HG03108 (cell line): ENCODE data around the gene ZC3H13.

Experiments used
- ATAC-seq: cut with Tn5 transposase; IDR thresholded peaks from one replicate; pipeline ENCODE4 v1.9.1; 2021; ENCODE audit warnings: moderate library complexity; ENCODE audit not compliant: unreplicated experiment

ZC3H13 gene

DNA sequence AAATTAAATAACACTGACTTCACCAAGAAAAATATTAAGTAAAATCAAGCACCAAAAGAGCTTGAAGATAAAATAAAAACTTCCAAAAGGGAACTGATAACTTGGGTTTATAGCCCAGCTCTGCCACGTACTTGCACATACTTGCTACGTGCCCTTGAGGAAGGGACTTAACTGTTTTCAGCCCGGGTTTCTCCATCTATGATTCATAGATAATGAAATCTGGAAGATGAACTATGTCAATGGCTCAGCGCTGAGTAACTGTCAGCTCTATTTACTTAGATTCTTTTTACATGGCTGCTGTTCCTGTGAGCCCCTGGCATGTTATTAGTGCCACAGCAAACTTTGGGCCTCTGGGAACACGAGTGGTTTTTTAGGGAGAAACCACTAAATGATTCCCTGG is 9.6 kb upstream of the ZC3H13 start:
- ATAC-seq = no peak

DNA sequence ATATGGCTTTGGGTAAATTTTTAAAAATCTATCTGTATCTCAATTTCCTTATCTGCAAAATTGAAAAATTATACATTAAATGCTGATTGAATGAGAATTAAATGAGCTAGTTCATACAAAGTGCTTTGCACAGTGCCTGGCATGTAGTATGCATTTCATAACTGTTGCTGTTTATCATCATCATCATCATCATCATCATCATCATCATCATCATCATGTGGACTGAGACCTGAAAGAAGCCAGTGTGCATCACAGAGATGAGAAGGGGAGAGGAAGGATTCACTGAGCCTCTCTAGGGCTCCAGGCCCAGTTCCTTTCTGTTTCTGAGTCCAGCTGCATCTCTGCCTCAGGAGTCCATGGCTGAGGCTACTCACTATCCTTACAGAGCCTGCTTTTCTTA is 6.9 kb upstream of the ZC3H13 start:
- ATAC-seq = no peak

DNA sequence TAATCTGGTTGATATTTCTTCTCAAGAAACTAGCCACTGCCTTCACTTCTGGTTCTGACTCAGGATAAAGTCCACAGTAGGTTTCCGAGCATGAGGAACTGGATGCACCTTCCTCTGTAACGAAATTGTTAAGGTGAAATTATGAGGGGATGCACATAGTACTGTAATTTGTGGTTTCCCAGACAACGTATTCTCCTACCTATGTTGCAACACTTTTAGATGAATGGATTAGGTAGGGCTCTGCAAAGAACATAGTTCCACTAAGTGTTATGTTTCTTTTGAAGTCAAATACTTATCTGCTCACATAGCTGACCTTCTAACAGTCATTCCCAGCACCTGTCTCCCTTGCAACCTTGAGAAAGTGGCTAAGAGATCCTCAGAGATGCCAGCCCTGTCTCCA is 5.7 kb upstream of the ZC3H13 start:
- no peak for ATAC-seq

DNA sequence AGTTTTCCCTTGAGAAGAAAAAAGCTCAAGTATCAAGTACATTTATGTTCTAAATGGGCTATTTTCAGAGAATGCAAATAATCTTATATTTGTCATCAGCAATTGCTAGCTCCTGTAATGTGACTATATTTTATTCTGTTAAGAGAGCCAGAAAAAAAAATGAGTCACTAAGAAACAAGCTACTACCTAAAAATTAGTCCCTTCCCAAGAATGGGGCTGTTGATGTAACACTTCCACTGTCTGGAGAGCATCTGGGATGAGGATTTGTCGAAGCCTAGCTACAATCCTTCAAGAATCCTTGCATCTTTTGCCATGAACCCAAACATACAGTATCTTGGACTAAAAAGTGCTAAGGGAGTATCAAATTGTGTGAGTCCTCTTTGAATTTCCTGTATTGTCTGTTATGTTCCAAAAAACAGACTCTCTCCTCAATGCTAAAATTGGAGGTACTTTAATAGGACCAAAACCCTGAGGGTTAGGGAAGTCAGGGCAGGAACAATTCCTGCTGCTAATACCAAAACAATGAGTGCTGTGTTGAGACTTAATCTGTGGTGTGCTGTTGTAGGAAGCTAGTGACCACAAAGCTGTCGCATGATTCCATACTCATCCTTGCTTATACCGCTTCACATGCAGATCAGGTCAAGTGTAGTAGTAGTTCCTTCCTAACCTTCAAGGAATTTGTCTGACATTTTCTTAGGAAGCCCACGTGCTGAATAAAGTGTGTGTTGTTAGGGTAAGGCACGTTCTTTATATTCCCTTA is 4.9 kb upstream of the ZC3H13 start:
- no peak for ATAC-seq

DNA sequence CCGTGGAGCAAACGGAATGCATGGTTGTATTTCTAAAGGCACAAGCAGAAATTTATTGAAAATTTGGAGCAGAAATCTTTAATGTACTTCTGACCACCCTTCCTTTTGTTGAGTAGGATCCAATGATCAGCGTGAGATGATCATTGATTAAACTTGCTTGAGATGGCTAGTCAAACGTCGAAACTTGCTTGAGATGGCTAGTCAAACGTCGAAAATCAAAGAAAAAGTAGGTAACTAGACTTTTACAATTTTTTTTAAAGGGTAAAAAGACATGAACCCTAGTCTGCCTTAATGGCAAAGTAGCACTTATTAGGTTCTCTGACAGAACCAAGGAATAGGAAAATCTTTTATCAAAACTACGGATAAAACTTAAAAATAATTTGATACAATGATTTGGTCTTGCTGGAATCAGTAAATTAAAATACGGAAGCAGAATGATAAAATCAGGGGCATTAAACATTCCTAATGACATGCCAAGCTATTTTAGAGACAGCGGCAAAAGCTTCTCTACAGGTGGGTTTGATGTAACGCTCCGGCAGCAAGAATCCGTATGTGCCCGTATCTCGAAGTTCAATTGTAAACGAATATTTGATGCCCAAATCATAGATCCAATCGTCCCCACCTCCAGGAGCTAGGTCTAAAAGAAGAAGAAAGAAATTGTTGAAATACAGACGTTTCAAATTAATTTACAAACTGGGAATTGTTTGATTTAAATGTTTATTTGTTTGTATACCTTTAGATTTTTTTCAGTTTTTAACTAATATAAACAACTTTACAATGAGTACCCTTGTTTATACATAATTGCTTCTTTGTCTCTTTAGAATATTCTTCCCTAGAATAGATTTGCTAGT is 841 bp upstream of the ZC3H13 start:
- no peak for ATAC-seq

DNA sequence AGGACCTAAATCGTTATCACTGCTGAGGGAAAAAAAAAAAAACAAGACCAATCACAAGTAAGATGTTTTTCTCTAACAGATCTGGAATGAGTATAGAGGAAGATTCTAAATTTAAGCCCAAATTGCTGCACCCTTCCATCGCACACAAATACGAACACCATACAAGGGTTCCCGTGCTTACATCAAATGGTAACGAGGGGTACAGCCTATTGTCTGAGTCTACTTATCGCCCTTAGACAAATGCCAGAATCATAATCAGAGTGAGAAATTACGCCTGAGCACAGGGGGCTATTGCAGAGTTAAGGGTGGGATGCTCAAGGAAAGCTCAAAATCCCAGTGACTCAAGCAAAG is 603 bp downstream of the ZC3H13 start:
- peak; percentile 5 for ATAC-seq

DNA sequence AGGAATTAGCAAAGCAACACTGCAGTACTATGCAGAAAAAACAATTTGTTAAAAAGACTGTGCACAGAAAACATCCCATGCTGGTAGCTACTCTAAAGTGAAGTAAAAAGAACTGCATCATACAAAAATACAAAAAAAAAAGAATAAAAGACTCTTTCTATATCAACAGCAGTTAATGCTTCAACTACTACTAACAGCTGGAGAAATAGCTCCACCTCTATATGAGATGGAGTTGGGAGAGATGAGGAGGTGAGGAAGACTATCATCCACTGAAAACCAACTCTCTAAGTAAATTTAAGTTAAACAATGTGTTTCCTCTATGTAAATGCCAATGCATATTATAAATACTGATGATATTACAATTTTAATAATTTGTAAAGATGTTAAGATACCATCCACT is 1.8 kb downstream of the ZC3H13 start:
- ATAC-seq = no peak

DNA sequence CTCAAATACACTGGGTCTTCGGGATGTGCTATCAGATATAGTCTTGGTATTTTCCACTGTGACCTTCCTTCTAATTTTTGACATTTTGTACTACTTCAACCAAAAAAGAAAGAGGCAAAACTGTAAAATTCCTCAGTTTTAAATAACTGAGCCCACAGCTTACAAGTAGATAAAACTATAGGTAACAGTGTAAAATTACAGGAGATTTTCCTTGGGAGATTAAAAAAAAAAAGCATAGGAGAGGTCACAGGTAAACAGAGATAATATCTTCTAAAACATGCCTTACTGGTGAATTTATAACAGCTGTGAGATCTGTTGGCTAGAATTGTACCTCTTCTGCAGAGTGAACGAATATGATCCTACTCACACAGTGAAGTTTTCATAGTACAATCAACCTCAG is 7.1 kb downstream of the ZC3H13 start:
- ATAC-seq = no peak

DNA sequence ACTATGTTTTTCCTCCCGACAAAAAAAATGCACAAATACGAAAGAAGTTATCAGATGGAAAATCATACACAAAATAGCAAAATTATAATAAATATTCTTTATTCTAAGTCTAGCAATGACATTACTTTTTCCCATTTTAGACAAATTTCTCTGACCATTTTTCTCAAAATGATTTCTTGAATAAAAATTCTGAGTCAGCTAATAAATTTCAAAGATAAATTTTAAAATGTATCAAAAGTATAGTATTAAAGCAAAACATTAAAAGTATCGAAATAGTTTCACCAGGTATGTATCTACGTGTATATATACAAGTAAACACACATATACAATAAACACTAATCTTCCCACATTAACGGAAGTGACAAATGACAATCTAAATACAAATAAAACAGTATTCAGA is 8.9 kb downstream of the ZC3H13 start:
- no peak for ATAC-seq

DNA sequence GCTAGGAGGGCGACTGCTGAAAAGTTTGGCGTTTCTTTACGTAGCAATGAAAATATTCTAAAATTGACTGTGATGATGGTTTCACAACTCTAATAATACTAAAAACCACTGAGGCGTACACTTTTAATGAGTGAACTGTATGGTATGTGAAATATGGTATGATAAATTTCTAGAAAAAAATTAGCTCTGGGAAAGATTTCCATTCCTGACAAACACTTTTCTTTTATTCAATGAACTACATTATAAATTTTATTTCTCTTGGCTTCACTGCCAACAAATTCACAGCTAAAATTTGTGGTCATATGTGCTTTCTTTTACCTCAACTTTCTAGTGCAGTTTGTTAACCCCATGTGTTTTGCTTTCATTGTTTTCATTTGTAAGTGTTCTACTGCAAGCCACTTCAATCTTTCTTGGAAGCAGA is 11.1 kb downstream of the ZC3H13 start:
- ATAC-seq = no peak

DNA sequence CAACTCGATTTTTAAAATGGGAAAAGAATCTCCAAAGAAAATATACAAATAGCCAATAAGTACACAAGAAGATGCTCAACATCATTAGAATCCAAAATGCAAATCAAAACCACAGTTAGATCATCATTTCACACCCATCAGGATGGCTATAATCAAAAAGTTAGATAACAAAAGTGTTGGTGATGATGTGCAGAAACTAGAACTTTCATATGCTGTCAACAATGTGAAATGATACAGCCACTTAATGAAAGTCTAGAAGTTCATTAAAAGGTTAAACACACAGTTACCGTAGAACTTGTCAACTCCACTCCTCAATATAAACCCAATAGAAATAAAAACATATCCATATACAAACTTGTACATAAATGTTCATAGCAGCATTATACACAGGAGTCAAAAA is 11.8 kb downstream of the ZC3H13 start:
- no peak for ATAC-seq

DNA sequence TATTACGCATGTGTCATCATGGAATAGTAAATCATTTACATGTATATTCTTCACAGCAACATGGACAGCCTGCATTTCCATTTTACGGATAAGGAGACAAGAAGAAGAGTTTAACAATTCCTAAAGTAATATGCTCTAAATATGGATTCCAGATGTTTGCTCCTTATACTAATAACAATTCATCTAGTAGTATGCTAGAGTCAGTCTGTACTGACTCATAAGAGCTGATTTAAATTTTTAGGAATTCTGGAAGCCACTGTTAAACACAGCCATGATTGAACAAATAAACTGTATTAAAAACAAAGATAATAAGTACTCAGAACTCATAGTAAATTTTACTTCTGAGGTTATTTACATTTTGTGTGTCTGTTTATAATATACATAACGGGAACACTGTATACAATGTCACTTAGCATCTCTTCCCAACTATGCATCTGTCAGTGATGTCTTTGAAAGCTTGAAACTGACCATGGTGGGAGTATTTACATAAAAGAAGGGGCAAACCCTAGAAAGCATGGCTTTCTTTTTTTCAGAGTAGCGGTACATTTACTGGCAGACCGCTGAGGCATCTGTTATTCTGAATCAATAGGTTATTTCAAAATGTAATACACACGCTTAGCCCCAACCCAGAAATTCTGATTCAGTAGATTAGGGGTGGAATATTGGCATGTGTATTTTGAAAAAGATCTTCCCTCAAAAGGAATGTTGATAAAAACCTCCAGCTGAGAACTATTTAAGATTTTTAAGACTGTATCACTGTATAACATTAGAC is 12.9 kb downstream of the ZC3H13 start:
- no peak for ATAC-seq

DNA sequence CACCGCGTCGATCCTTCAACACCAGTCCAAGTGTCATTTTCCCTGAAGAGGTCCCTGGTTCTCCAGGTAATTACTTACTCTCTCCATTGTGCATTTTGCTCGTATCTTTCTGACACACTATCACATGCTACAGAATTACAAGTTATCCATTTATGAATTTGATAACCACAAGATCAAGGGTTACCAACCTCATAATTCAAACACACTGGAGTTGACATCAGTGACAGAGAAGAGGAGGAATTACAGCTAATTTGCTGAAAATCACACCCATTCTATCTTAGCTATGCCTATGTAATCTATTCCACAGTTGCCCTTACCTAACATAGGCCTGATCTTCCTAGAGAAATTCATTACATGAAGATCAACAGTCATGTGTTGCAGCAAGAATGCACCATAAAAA is 14.2 kb downstream of the ZC3H13 start:
- ATAC-seq = no peak

DNA sequence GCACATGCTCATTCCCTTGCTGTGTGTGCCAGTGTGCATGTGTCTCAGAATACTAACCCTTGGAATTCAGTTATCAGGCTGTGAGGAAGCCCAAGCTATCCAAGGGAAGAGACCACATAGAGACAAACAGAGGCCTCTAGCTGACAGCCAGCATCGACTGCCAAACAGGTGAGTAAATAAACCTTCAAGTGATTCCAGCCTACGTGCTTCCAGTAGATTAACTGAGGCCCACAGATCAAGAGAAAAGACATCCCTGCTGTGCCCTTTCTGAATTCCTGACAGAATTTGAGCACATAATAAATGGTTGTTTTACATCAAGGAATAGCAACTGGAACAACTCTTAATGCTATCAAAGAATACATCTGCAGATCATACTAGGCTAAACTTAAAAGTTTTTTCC is 17.5 kb downstream of the ZC3H13 start:
- ATAC-seq = no peak

DNA sequence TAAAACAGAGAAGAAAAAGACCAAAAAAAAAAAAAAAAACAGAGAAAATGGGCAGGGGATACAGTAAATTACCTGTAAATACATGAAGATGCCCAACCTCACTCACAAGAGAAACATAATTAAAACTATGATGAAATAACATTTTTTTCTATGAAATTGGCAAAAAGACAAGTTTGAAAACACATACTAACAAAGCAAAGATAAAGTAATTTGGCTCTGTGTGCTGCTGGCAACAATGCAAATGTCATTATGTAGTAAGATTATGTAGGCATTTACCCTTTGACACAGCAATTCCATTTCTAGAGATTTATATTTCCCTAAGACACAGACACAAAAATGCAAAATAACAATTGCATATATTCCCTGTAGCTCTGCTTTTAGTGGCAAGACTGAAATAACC is 20.2 kb downstream of the ZC3H13 start:
- ATAC-seq = no peak

DNA sequence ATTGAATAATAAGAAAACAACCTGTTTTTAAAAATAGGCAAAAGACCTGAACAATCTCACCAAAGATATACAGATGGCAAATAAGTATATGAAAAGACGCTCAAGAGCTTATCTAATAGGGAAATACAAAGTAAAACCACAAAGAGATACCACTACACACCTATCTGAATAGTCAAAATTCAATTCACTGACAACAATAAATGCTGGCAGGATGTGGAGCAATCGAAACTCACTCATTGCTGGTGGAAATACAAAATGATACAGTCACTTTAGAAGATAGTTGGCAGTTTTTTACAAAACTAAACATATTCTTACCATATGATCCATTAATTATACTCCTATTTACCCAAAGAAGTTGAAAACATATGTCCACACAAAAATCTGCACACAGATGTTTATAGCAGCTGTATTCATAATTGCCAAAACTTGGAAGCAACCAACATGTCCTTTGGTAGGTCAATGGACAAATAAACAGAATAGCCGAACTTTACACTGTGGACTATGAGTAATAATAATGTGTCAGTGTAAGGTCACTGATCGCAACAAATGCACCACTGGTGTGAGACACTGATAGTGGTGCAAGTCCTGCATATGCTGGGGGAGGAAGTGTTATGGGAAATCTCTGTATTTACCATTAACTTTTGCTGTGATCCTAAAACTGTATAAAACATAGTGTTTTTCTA is 20.8 kb downstream of the ZC3H13 start:
- ATAC-seq = no peak

DNA sequence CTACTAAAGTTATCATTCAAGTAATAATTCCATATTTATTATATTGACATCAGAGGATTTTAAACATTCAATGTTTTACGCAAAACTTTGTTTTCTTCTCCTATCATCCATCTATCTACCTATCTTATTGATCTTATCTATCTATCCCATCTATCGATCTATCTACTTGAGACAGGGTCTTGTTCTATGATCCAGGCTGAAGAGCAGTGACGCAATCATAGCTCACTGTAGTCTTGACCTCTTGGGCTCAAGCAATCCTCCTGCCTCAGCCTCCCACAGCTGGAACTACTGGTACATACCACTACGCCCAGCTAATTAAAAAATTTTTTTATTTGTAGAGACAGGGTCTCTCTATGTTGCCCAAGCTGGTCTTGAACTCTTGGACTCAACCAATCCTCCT is 27.4 kb downstream of the ZC3H13 start:
- no peak for ATAC-seq

DNA sequence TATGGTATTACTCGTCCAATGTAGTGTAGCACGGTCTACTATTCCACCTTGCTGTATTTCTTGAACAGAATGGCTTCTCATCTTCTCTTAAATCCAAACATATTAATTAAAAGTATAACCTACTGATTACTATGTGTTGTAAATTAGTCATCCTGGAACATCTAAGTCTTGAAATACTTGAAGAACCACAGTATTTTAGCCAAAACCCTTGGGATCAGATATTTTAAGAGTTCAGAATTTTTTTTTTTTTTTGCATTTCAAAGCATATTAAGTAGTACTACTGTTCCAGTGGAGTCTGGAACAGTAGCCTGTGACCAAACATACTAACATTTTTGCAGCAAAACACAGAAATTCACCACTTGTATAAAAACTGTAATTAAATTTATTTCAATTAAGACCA is 30.1 kb downstream of the ZC3H13 start:
- no peak for ATAC-seq

DNA sequence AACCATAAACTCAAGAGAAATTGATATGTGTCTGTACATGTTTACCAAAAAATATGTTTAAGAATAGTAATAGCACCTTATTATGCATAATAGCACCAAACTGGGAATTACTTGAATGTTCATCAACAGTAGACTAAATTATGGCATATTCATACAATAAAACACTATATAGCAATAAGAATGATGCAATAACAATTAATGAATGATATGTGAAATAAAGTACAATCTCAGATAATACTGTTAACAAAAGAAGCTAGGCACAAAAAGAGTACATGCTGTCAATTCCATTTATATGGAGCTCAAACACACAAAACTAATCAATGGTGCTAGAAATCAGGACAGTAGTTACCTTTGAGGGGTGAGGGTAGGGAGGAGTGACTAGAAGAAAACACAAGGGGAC is 36.3 kb downstream of the ZC3H13 start:
- no peak for ATAC-seq

DNA sequence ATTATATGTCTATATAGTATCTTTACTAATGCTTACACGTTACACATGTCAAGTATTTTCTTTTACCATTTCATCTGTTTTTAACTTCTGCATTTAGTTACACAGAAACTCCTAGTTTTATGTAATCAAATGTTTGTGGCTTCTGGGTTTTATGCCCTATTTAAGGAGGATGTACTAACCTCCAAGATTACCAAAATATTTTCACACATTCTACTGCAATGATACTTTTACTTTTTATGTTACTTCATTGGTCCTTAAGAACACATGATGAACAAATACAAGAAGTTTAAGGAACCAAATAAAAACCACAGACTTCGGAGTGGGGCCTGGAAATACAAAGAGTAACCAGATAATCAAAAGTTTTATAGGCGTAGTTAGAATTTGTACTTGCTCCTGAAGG is 37.2 kb downstream of the ZC3H13 start:
- no peak for ATAC-seq

DNA sequence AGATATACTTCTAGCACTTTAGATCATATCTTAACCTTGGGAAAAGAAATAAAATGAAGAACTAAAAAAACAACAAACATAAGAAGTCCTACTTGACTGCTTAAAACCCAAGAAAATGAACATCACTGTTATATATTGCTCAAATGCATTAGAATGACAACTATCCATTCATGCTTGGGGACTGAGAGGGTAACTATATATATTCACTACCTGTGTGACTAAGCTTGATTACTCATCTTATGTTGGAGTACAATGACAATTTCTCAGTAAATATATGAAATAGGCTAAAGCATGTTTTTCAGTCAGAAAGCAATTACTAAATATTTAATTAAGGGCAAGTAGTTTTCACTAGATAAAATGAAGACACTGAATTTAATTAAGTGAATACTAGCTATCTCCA is 40.1 kb downstream of the ZC3H13 start:
- no peak for ATAC-seq
